Mesenchymal stem cell (in vitro differentiated cells and primary cell): ENCODE measurements around the gene TOMM70. TPM values are rescaled to one million over a fixed set of nuclear protein-coding genes. Genes with fewer than 3 reads are reported as not detected.
A peak's percentile ranks its signal among the peaks of the same experiment; 100 is the strongest.
"Not testable (repeated sequence)": the region's sequence is repeated elsewhere in the genome, so short reads cannot be mapped to it uniquely, and the experiment has no call there.

Experiments used
- DNase-seq: peaks from one replicate; pipeline ENCODE4 v3.0.0-alpha.2; 2013
- H2AFZ ChIP-seq: one replicate; pipeline ENCODE4 v1.6.1; 2013; ENCODE audit warnings: low read depth, mild to moderate bottlenecking, control low read depth, inconsistent platforms, low read length, moderate library complexity
- H2AK5ac ChIP-seq: 2 replicates; pipeline ENCODE4 v1.6.1; 2013; ENCODE audit warnings: low read length, moderate library complexity, mild to moderate bottlenecking, inconsistent platforms; ENCODE audit not compliant: severe bottlenecking
- H2BK120ac ChIP-seq: one replicate; pipeline ENCODE4 v1.6.1; 2013; ENCODE audit warnings: low read depth, mild to moderate bottlenecking, inconsistent platforms, low read length, moderate library complexity
- H2BK12ac ChIP-seq, 2 experiments: one replicate each; pipeline ENCODE4 v1.6.1; 2013; ENCODE audit warnings: inconsistent platforms in 2 of 2, low read length in 2 of 2, mild to moderate bottlenecking in 2 of 2, moderate library complexity in 2 of 2, control low read depth in 1 of 2
- H2BK15ac ChIP-seq: one replicate; pipeline ENCODE4 v1.6.1; 2013; ENCODE audit warnings: mild to moderate bottlenecking, low read depth, inconsistent platforms; ENCODE audit not compliant: poor library complexity, severe bottlenecking
- H2BK5ac ChIP-seq: 2 replicates; pipeline ENCODE4 v1.6.1; 2013; ENCODE audit warnings: low read depth, mild to moderate bottlenecking, low read length, control low read depth, inconsistent platforms; ENCODE audit not compliant: poor library complexity, severe bottlenecking
- H3K14ac ChIP-seq, 2 experiments: one replicate each; pipeline ENCODE4 v1.6.1; 2013; ENCODE audit warnings: inconsistent platforms in 2 of 2, low read length in 2 of 2, control low read depth in 1 of 2, mild to moderate bottlenecking in 1 of 2, moderate library complexity in 1 of 2
- H3K18ac ChIP-seq, 2 experiments: one replicate each; pipeline ENCODE4 v1.6.1; 2013; ENCODE audit warnings: inconsistent platforms in 2 of 2, low read length in 2 of 2, control low read depth in 1 of 2, low read depth in 1 of 2, mild to moderate bottlenecking in 1 of 2
- H3K23ac ChIP-seq, 2 experiments: one replicate each; pipeline ENCODE4 v1.6.1; 2013; ENCODE audit warnings: inconsistent platforms in 2 of 2, low read length in 2 of 2, mild to moderate bottlenecking in 2 of 2, moderate library complexity in 2 of 2, control low read depth in 1 of 2
- H3K27ac ChIP-seq: 2 replicates; pipeline ENCODE4 v1.5.1; 2013; ENCODE audit warnings: mild to moderate bottlenecking, moderate library complexity, low read length, control low read depth, inconsistent platforms; ENCODE audit not compliant: poor library complexity, severe bottlenecking
- H3K27me3 ChIP-seq, 2 experiments: 2 replicates each; pipeline versions ENCODE4 v1.6.1 to v1.7.0; 2013; ENCODE audit warnings: low read length in 2 of 2, mild to moderate bottlenecking in 2 of 2, moderate library complexity in 2 of 2, control low read depth in 1 of 2, inconsistent platforms in 1 of 2; ENCODE audit not compliant: control insufficient read depth in 1 of 2, insufficient read depth in 1 of 2
- H3K36me3 ChIP-seq, 2 experiments: 2 replicates each; pipeline versions ENCODE4 v1.6.1 to v1.7.0; 2013; ENCODE audit warnings: low read length in 2 of 2, control low read depth in 1 of 2, inconsistent platforms in 1 of 2, low read depth in 1 of 2, mild to moderate bottlenecking in 1 of 2; ENCODE audit not compliant: insufficient read depth in 2 of 2, control insufficient read depth in 1 of 2
- H3K4ac ChIP-seq, 2 experiments: one replicate each; pipeline ENCODE4 v1.6.1; 2013; ENCODE audit warnings: inconsistent platforms in 2 of 2, low read length in 2 of 2, mild to moderate bottlenecking in 2 of 2, moderate library complexity in 2 of 2, control low read depth in 1 of 2, low read depth in 1 of 2
- H3K4me1 ChIP-seq: 2 replicates; pipeline ENCODE4 v1.6.1; 2013; ENCODE audit warnings: low read depth, low read length, control low read depth; ENCODE audit not compliant: control insufficient read depth, insufficient read depth
- H3K4me2 ChIP-seq: 2 replicates; pipeline ENCODE4 v1.6.1; 2013; ENCODE audit warnings: low read length, mild to moderate bottlenecking, inconsistent platforms; ENCODE audit not compliant: poor library complexity, severe bottlenecking
- H3K4me3 ChIP-seq, 2 experiments: 2 replicates each; pipeline versions ENCODE4 v1.5.1 to v1.7.0; 2013; ENCODE audit warnings: low read length in 2 of 2, mild to moderate bottlenecking in 2 of 2, control low read depth in 1 of 2, low read depth in 1 of 2; ENCODE audit not compliant: insufficient read depth in 1 of 2
- H3K79me1 ChIP-seq: replicated peaks from 2 replicates; pipeline ENCODE4 v1.6.1; 2013; ENCODE audit warnings: mild to moderate bottlenecking, control low read depth, low read length, inconsistent platforms; ENCODE audit not compliant: poor library complexity, severe bottlenecking
- H3K9ac ChIP-seq: 2 replicates; pipeline ENCODE4 v1.7.0; 2013; ENCODE audit warnings: mild to moderate bottlenecking, low read length, moderate library complexity
- H3K9me3 ChIP-seq: 2 replicates; pipeline ENCODE4 v1.7.0; 2013; ENCODE audit warnings: mild to moderate bottlenecking, low read length; ENCODE audit not compliant: control insufficient read depth
- H4K8ac ChIP-seq: one replicate; pipeline ENCODE4 v1.6.1; 2013; ENCODE audit warnings: inconsistent platforms, mild to moderate bottlenecking, low read length, moderate library complexity
- H4K91ac ChIP-seq: one replicate; pipeline ENCODE4 v1.6.1; 2013; ENCODE audit warnings: mild to moderate bottlenecking, low read length, inconsistent platforms
- WGBS: methylation state at CpG from one replicate; pipeline ENCODE4 v1.1.7; 2013; ENCODE audit warnings: mixed read lengths; 5-methylcytosine and 5-hydroxymethylcytosine counted together
- polyA plus RNA-seq, 2 experiments: library from polyadenylated mRNA; stranded (reverse); fragments of 200-250 nt; gene quantifications; one replicate each; pipeline ENCODE4 v1.2.3, GENCODE V29; 2013

Gene TOMM70
- polyA plus RNA-seq (2013, experiment 1 of 2), result 26.1 TPM
- polyA plus RNA-seq (2013, experiment 2 of 2), result 26.7 TPM

DNA sequence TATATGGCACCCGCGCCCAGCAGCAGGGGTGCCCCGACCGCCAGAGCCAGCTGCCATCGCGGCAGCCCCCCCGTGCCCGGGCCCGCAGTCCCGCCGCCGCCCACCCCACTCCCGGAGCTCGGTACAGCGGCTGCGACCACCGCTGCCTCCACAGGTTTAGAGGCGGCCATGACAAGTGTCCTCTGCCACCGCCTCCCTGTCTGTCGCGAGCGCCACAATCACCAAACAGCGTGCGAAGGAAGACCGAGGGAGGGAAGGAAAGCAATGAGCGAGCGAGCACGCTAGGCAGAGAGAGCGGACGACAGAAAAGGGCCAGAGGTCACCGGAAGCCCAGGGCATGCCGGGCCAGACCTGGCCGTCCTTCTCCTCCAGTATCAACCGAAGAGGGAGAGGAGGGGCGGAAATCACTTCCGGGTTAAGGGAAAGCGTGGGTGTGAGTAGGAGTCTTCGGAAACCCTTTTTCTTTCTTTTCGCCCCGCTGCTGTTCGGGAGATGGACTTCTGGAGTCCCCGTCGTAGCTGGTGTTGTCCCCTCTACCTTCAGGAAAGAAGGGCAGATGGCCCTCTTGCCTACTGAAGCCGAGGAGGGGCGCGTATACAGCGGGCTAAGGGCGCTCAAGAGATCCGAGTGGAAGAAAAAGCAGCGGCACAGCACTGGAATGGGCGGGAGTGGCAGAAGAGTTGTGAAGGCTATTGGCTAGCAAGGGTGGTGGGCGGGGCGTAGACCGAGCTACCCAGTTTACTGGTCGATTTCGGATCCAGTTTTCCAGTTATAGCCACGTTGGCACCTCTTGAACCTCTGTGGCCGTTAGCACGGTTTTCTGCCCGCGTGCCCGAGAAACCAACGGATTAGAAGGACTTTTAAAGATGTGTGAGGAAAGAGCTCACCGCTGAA lies at the start of gene TOMM70, which contains the start of gene LNP1:
Gene TOMM70 (minus strand): TSS at position 310 of the 894 bp plus-strand sequence. CDS start 140 bp downstream, at position 170.
Gene LNP1 (plus strand): TSS at position 760 of the 894 bp plus-strand sequence. CDS start 28,191 bp downstream, outside the sequence.
- WGBS, result under 1% methylated on average over 63 of the region's 64 CpGs
- peak within 1 kb of the TSS; percentile 87 for H3K27ac ChIP-seq
- peak within 1 kb of the TSS; percentile 60 for H4K91ac ChIP-seq
- peak; percentile 98 for DNase-seq
- peak within 1 kb of the TSS; percentile 24 for H2BK120ac ChIP-seq
- H3K23ac ChIP-seq, result peak within 1 kb of the TSS in 1 of 2 experiments; percentile 35
- peaks cover 0 to 2% of the 10 kb centered on the region in 2 experiments for H3K36me3 ChIP-seq
- H3K9ac ChIP-seq, result peak within 1 kb of the TSS; percentile 94
- peak within 1 kb of the TSS; percentile 15 for H2AFZ ChIP-seq
- no peaks in the 10 kb centered on the region for H3K27me3 ChIP-seq
- peak within 1 kb of the TSS; percentile 89 for H4K8ac ChIP-seq
- no peak within 1 kb of the TSS for H2BK15ac ChIP-seq
- peak within 1 kb of the TSS in 1 of 2 experiments; percentile 53 for H3K14ac ChIP-seq
- H2BK5ac ChIP-seq, result no peak within 1 kb of the TSS
- H3K4me3 ChIP-seq, result peak within 1 kb of the TSS; percentile 73 to 98
- no peaks in the 10 kb centered on the region for H3K9me3 ChIP-seq
- peak within 1 kb of the TSS; percentile 99 for H3K4me2 ChIP-seq
- peak within 1 kb of the TSS; percentile 34 to 59 for H3K4ac ChIP-seq
- peaks cover 4% of the 10 kb centered on the region for H3K4me1 ChIP-seq
- peak within 1 kb of the TSS; percentile 79 to 94 for H3K18ac ChIP-seq
- no peak within 1 kb of the TSS for H2BK12ac ChIP-seq
- H2AK5ac ChIP-seq, result no peak within 1 kb of the TSS
- H3K79me1 ChIP-seq, result no peaks in the 10 kb centered on the region

DNA sequence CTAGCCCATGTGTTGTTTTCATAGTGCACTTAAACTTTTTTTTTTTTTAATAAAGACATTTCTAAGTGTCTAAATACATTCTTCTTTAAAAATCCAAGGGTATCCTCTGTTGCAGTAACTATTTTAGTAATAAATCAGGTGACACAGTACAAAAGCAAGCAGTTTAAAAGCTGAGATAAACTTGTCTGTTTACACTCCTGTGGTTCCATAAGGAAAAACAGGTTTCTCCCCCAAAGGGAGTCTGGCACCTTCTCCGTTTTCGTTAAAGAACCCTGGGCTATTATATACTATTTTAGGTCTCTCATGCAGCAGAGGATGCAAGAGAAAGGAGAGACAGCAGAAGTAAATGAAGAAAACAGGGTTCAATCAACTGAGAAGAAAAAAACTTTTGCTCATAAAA lies 48.3 kb upstream of the TOMM70 start:
- H3K18ac ChIP-seq, result no peak overlapping the region
- H4K91ac ChIP-seq, result no peak overlapping the region
- H3K27ac ChIP-seq, result no peak overlapping the region
- H3K23ac ChIP-seq, result no peak overlapping the region
- no peak overlapping the region for H2BK12ac ChIP-seq
- H3K4ac ChIP-seq, result no peak overlapping the region
- H2BK5ac ChIP-seq, result no peak overlapping the region
- no peak overlapping the region for H3K9ac ChIP-seq
- no peak for DNase-seq
- no peak overlapping the region for H2BK120ac ChIP-seq
- H3K4me3 ChIP-seq, result no peak overlapping the region
- no CpG with 5 or more reads among the region's 2 CpGs for WGBS
- no peak overlapping the region for H2BK15ac ChIP-seq
- H3K9me3 ChIP-seq, result peaks cover 1% of the 10 kb centered on the region
- no peak overlapping the region for H3K4me2 ChIP-seq
- no peaks in the 10 kb centered on the region for H3K27me3 ChIP-seq
- H3K4me1 ChIP-seq, result no peaks in the 10 kb centered on the region
- no peak overlapping the region for H2AK5ac ChIP-seq
- no peak overlapping the region for H2AFZ ChIP-seq
- H3K36me3 ChIP-seq, result no peaks in the 10 kb centered on the region
- H3K79me1 ChIP-seq, result no peaks in the 10 kb centered on the region
- no peak overlapping the region for H3K14ac ChIP-seq
- H4K8ac ChIP-seq, result no peak overlapping the region

DNA sequence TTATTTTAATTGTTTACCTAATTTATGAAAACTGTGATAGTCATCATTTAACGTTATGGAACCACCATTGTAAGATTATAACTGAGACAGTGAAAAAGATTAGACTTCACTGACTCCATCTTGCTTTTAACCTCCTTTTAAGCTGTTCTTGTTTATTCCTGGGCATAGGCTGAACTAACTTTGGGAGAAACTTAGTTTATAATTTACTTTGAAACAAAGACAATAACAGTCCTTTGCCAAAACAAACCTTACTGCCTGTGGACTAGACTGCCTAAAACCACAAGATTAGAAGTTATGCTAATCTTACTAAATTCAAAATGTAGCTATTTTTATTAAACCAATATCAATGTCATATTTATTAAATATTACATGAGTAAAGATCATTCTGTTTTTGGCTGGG lies 47.2 kb upstream of the TOMM70 start:
- Histone ChIP-seq H3K23ac (no peak overlapping the region), H3K4me3 (no peak overlapping the region), H3K14ac (no peak overlapping the region), H3K4ac (no peak overlapping the region), H2BK5ac (no peak overlapping the region), H3K4me1 (no peaks in the 10 kb centered on the region), H4K91ac (no peak overlapping the region), H3K79me1 (no peaks in the 10 kb centered on the region), H2BK15ac (no peak overlapping the region), H3K9me3 (peaks cover 9% of the 10 kb centered on the region), H2AFZ (no peak overlapping the region), H3K36me3 (no peaks in the 10 kb centered on the region), H4K8ac (no peak overlapping the region), H2BK12ac (no peak overlapping the region), H3K18ac (no peak overlapping the region), H3K9ac (no peak overlapping the region), H2BK120ac (no peak overlapping the region), H2AK5ac (no peak overlapping the region), H3K27ac (no peak overlapping the region), H3K4me2 (no peak overlapping the region), H3K27me3 (no peaks in the 10 kb centered on the region)
- no peak for DNase-seq
- no CpG with 5 or more reads among the region's 1 CpG for WGBS

DNA sequence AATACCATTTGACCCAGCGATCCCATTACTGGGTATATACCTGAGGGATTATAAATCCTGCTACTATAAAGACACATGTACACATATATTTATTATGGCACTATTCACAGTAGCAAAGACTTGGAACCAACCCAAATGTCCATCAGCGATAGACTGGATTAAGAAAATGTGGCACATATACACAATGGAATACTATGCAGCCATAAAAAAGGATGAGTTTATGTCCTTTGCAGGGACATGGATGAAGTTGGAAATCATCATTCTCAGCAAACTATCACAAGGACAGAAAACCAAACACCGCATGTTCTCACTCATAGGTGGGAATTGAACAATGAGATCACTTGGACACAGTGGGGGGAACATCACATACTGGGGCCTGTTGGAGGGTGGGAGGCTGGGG lies 46.2 kb upstream of the TOMM70 start:
- H3K23ac ChIP-seq, H3K79me1 ChIP-seq, H3K9me3 ChIP-seq, H3K9ac ChIP-seq, H3K36me3 ChIP-seq, H3K18ac ChIP-seq, H3K4me3 ChIP-seq, H2AFZ ChIP-seq, H4K91ac ChIP-seq, H3K4ac ChIP-seq, H3K4me1 ChIP-seq, H2BK5ac ChIP-seq, H2AK5ac ChIP-seq, H2BK12ac ChIP-seq, H3K4me2 ChIP-seq, H3K27ac ChIP-seq, H3K27me3 ChIP-seq, H4K8ac ChIP-seq, H2BK120ac ChIP-seq, DNase-seq, H3K14ac ChIP-seq, H2BK15ac ChIP-seq: not testable (repeated sequence)
- 100% methylated on average over 2 of the region's 3 CpGs for WGBS
